LNCAP (cell line): ENCODE data around the gene SLC30A5.

Source experiments
- TF ChIP-seq, protein P1 (sequence below): fragments of 450-650 bp; IDR thresholded peaks from 2 replicates; pipeline ENCODE4 v1.5.1; 2017; ENCODE audit warnings: mild to moderate bottlenecking

SLC30A5 gene

DNA sequence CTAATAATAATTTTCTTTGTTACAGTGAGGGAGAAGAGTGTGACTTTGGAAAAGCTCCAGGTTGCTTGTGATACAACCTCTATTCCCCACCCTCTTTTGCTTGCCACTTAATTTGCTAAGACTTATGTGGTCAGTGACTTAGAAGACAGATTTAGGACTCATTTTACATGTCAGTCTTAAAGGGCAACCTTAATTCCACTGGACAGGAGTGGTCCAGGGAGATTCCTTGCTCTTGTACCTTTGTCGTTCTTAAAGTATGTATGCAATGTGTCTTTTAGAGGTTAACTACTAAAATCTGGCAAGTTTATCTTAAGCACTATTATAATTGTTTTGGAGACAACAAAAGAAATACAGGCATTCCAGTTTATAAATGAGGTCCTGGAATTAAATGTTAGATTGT lies 20.0 kb downstream of the SLC30A5 start:
- TF ChIP-seq, protein P1, sequence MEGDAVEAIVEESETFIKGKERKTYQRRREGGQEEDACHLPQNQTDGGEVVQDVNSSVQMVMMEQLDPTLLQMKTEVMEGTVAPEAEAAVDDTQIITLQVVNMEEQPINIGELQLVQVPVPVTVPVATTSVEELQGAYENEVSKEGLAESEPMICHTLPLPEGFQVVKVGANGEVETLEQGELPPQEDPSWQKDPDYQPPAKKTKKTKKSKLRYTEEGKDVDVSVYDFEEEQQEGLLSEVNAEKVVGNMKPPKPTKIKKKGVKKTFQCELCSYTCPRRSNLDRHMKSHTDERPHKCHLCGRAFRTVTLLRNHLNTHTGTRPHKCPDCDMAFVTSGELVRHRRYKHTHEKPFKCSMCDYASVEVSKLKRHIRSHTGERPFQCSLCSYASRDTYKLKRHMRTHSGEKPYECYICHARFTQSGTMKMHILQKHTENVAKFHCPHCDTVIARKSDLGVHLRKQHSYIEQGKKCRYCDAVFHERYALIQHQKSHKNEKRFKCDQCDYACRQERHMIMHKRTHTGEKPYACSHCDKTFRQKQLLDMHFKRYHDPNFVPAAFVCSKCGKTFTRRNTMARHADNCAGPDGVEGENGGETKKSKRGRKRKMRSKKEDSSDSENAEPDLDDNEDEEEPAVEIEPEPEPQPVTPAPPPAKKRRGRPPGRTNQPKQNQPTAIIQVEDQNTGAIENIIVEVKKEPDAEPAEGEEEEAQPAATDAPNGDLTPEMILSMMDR, result no peak

DNA sequence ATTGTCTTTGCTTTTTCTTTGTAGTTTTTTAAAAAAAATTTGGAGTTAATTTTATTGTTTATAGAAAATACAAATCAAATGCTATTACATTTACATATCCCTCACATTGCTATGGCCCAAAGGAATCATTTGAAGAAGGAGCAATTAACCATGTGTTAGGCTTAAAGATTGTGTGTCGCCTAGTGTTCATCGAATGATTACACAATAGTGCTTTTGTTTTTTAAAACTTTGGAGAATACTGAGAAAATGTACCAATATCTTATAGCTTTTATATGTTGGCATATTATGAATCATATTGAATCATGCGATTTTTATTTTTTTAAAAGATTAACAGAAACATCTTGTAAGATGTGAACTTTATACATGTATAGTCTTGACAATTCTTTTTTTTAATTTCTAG lies 21.7 kb downstream of the SLC30A5 start:
- TF ChIP-seq, protein P1, result no peak

DNA sequence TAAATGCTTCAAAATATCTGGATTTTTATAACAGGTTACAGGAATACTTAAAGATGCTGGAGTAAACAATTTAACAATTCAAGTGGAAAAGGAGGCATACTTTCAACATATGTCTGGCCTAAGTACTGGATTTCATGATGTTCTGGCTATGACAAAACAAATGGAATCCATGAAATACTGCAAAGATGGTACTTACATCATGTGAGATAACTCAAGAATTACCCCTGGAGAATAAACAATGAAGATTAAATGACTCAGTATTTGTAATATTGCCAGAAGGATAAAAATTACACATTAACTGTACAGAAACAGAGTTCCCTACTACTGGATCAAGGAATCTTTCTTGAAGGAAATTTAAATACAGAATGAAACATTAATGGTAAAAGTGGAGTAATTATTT lies 35.6 kb downstream of the SLC30A5 start:
- TF ChIP-seq, protein P1, result no peak

- TF ChIP-seq, protein P1, result no peak
These were observed 36.4 kb downstream of the SLC30A5 start for GRCh38 chr5:69130241-69130640.

DNA sequence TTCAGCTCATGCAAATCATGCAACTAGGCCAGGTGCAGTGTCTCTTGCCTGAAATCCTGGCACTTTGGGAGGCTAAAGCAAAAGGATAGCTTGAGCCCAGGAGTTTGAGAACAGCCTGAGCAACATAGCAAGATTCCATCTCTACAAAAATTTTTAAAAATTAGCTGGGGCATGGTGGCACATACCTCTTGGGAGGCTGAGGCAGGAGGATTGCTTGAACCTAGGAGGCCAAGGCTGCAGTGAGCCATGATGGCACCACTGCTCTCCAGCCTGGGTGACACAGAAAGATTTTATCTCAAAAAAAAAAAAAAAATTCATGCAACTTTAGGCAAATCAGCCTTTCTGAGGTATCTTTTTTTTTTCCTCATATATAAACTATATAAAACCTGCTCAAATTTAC lies 37.5 kb downstream of the SLC30A5 start:
- TF ChIP-seq, protein P1, result no peak

- TF ChIP-seq, protein P1, result no peak
These were observed 40.3 kb downstream of the SLC30A5 start for GRCh38 chr5:69134126-69134525.

DNA sequence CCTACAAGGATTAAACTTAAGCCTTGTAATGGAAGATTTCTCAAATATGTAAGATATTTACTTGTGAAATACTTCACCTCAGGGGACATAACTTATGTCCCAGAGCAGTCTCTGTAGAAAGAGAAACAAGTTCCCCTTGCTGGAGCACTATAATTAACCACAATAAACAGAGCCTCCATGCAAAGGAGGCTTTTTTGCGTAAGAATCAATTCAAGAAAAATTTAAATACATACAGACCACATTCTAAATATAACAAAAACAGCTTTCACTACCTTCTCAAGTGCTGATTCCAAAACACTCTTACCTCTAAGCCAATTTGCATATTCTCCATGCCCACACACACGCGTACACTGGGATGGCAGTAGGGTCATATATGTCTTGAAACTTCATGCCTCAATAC lies 42.5 kb downstream of the SLC30A5 start:
- TF ChIP-seq, protein P1, result no peak

- TF ChIP-seq, protein P1, result no peak
These were observed 44.0 kb downstream of the SLC30A5 start for GRCh38 chr5:69137807-69138206.
